HG02938 (cell line): ENCODE measurements around the gene SIK3.

Experiments used
- ATAC-seq: cut with Tn5 transposase; IDR thresholded peaks from one replicate; pipeline ENCODE4 v1.9.1; 2021; ENCODE audit warnings: mild to moderate bottlenecking, moderate library complexity; ENCODE audit not compliant: unreplicated experiment

SIK3 gene

GRCh38 chr11:117010808-117011540 lies 87.3 kb downstream of the SIK3 start:
- no peak for ATAC-seq

GRCh38 chr11:117009905-117010605 lies 88.2 kb downstream of the SIK3 start:
- no peak for ATAC-seq

GRCh38 chr11:117005758-117006157 lies 92.5 kb downstream of the SIK3 start:
- no peak for ATAC-seq

DNA sequence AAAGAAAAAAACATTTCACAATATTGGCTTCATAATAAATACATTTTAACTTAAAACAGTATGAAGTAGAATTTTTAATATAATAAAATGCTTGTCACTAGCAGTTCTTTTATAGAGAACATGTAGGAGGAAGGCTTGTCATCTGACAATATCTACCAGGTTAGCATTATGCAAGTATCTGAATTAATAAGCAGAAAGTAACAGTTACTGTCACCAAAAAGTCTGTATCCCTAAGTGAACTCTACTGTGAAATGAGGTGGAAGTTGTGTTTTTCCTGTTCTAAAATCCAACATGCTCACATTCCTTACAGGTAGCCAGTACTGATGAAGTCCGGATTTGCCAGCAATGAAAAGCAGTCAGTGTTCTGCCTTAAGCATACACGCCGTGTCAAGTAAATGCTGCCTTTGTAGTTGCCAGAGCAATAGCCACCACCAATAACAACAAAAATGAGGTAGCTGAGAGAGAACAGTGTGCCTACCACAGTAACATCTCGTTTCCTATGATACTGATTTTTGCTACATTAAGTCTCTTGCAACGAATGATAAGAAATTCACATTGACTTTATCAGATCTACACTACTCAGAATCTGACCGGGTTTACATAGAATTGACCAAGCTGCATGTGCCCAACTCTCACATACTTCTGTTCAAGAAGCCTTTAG lies 95.5 kb downstream of the SIK3 start:
- ATAC-seq = no peak

GRCh38 chr11:117000014-117000737 lies 98.1 kb downstream of the SIK3 start:
- ATAC-seq = no peak

DNA sequence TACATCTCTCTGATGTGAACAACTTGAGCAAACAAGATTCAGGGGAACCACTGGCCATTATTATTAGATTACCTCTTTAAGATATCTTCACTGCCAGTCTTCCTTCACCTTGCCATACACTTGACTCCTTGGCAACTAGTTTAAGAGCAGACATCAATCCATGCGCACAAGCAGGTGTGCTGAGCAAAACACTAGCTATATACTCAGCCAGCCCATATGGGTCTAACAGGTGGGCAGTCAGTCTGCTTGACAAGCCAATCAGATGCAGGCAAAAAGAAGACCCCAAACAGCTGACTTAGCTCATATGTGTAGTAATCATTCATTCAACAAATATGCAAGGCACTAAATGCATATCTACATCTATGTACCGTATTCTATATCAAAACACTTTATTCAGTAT lies 101.2 kb downstream of the SIK3 start:
- ATAC-seq = no peak

GRCh38 chr11:116994195-116994594 lies 104.0 kb downstream of the SIK3 start:
- ATAC-seq = no peak

- ATAC-seq = no peak
These were observed 104.6 kb downstream of the SIK3 start for GRCh38 chr11:116993599-116993998.

DNA sequence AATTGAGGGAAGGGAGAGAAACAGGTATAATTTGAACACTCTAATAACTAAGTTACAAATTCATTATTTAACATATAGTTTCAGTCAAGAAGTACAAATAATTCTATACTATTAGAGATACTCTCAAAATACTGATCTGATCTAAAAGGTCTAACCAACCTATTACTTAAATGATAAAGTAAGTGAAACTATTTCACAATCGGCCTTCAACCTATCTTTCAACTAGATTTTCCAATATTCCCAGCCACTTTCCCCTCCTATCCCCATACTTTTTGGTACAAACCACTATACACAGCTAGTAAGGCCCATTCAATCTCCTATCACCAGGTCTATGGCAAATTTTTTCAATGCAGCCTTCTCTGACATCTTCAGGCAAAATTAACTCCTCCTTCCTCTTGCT lies 106.7 kb downstream of the SIK3 start:
- no peak for ATAC-seq

GRCh38 chr11:116990811-116991210 lies 107.4 kb downstream of the SIK3 start:
- no peak for ATAC-seq

DNA sequence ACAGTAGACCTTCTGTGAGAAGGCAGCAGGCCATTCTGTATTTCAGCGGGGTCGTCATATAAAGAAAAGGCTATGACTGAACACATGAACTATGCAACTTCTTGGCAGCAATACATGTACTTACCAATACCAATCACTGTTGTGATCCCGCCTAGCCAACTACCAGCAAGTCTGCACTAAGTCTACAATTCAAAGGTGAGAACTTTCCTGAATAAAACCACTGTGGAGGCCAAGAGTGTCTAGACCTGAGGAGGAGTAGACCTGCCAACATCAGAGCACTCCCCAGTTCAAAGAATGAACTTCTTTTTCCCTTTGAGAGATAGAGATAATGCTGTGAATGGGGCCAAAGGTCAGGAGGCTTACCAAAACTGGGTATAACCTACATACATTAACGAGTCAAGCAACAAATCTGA lies 108.2 kb downstream of the SIK3 start:
- no peak for ATAC-seq

DNA sequence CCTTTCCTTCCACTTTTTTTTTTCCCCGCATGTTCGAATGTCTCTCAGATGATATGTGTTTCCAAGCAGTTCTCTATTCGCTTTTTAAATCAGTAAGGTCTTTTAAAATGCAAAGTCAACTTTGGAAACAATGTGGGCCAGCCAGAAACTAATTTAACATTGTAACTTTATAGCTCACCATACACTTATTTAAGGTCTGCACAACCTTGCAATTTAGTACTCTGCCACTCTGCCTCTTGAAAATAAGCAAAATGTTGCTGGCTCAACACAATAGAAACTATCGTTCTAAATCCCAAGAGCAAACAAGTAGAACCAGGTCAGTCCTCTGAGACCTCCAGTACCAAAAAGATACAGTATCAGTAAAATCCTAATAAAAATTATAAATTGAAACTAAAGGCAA lies 109.0 kb downstream of the SIK3 start:
- ATAC-seq = no peak

DNA sequence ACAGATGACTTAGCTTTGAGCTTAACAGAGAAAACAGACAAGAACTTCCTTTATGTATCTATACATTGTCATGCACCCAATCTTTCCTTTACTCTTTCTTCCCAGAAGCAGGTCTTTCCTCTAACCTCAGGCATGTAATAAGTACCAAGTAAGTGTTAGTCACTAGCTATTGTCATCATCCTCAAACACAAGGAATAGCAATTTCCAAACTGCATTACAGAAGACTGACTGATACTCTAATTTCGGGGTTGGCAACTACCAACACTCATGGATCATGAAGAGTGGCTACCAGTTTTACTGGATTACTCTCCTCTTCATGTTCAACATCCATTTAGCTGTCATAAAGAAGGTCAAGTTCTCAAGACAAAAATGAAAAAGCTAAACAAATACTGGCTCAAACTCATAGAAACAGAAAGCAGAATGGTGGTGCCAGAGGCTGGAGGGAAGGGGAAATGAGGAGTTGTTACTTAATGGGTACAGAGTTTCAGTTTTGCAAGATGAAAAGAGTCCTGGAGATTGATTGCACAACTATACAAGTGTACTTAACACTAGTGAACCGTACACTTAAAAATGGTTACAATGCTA lies 111.6 kb downstream of the SIK3 start:
- ATAC-seq = peak; percentile 70

GRCh38 chr11:116984589-116984988 lies 113.6 kb downstream of the SIK3 start:
- no peak for ATAC-seq

- no peak for ATAC-seq
These were observed 114.0 kb downstream of the SIK3 start for GRCh38 chr11:116984186-116984585.

- no peak for ATAC-seq
These were observed 116.9 kb downstream of the SIK3 start for GRCh38 chr11:116981266-116981885.

GRCh38 chr11:116980136-116980793 lies 118.0 kb downstream of the SIK3 start:
- peak; percentile 95 for ATAC-seq

DNA sequence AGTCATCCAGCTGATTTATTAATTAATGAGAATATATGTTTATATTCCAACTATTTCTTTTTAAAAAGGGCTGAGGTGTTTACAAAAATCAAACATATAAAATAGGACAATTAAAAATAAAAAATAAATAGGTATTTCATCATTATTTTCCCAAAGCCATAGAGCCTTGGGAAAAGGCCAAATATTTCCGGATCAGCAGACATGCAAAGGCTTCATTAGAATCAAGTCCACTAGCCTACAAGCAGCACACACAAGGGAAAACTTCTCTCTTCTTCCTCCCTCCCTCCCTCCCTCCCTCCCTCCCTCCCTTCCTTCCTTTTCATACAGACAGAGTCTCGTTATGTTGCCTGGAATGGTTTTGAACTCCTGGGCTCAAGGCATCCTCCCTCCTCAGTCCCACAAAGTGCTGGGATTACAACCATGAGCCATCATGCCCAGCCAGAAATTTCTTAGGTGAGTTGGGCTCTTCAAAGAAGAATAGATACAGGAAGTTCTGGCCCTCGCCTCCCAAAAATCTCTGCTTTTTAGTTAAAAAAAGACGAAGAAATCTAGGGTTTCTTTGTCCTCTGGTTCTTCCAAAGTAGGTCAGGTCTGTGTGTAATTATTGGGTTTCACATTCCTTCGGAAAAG lies 121.2 kb downstream of the SIK3 start:
- ATAC-seq = no peak

- no peak for ATAC-seq
These were observed 122.6 kb downstream of the SIK3 start for GRCh38 chr11:116975661-116976060.

- no peak for ATAC-seq
These were observed 125.0 kb downstream of the SIK3 start for GRCh38 chr11:116973270-116973669.
